Neuronal stem cell (in vitro differentiated cells): ENCODE data around the gene PDE4DIP.
"Not testable (repeated sequence)": the region's sequence is repeated elsewhere in the genome, so short reads cannot be mapped to it uniquely, and the experiment has no call there.

Source experiments
- DNase-seq: peaks from one replicate; pipeline ENCODE4 v3.0.0-alpha.2; 2013; ENCODE audit warnings: low spot score
- H2AFZ ChIP-seq: one replicate; pipeline ENCODE4 v1.6.1; 2013; ENCODE audit warnings: mild to moderate bottlenecking, low read length, inconsistent platforms
- H2AK5ac ChIP-seq: 2 replicates; pipeline ENCODE4 v1.6.1; 2013; ENCODE audit warnings: low read depth, mild to moderate bottlenecking, inconsistent platforms, low read length, moderate library complexity, mixed read lengths
- H2BK120ac ChIP-seq: 2 replicates; pipeline ENCODE4 v1.6.1; 2013; ENCODE audit warnings: low read depth, mild to moderate bottlenecking, inconsistent platforms, low read length, moderate library complexity, mixed read lengths
- H2BK12ac ChIP-seq: one replicate; pipeline ENCODE4 v1.6.1; 2013; ENCODE audit warnings: low read length, inconsistent platforms
- H2BK15ac ChIP-seq: 2 replicates; pipeline ENCODE4 v1.6.1; 2013; ENCODE audit warnings: mild to moderate bottlenecking, low read length, inconsistent platforms, mixed read lengths
- H2BK5ac ChIP-seq: one replicate; pipeline ENCODE4 v1.6.1; 2013; ENCODE audit warnings: inconsistent platforms, mild to moderate bottlenecking, low read length, moderate library complexity
- H3K14ac ChIP-seq: one replicate; pipeline ENCODE4 v1.6.1; 2013; ENCODE audit warnings: low read length, inconsistent platforms
- H3K18ac ChIP-seq: 2 replicates; pipeline ENCODE4 v1.6.1; 2013; ENCODE audit warnings: low read length, inconsistent platforms
- H3K23ac ChIP-seq: 2 replicates; pipeline ENCODE4 v1.6.1; 2013; ENCODE audit warnings: low read depth, mild to moderate bottlenecking, mixed read lengths, low read length, inconsistent platforms; ENCODE audit not compliant: poor library complexity
- H3K27ac ChIP-seq: replicated peaks from 3 replicates; pipeline ENCODE4 v1.5.1; 2013; ENCODE audit warnings: low read length, inconsistent platforms
- H3K27me3 ChIP-seq, 3 experiments: 2 replicates each; pipeline ENCODE4 v1.6.1; 2013; ENCODE audit warnings: low read length in 3 of 3, mild to moderate bottlenecking in 2 of 3, inconsistent platforms in 1 of 3, low read depth in 1 of 3, mixed read lengths in 1 of 3, moderate library complexity in 1 of 3; ENCODE audit not compliant: control insufficient read depth in 3 of 3, insufficient read depth in 3 of 3
- H3K36me3 ChIP-seq, 2 donors: replicated peaks in 1 of 2; 2 replicates each; pipeline ENCODE4 v1.6.1; 2013; ENCODE audit warnings: low read length in 2 of 2; ENCODE audit not compliant: control insufficient read depth in 2 of 2, insufficient read depth in 2 of 2
- H3K4ac ChIP-seq: 2 replicates; pipeline ENCODE4 v1.6.1; 2013; ENCODE audit warnings: inconsistent platforms, mild to moderate bottlenecking, low read length, moderate library complexity
- H3K4me1 ChIP-seq, 2 donors: 1 replicate in 1 of 2; 2 replicates in 1 of 2; pipeline ENCODE4 v1.6.1; 2013; ENCODE audit warnings: low read length in 2 of 2, low read depth in 1 of 2; ENCODE audit not compliant: control insufficient read depth in 2 of 2, insufficient read depth in 1 of 2
- H3K4me2 ChIP-seq: one replicate; pipeline ENCODE4 v1.6.1; 2013; ENCODE audit warnings: mild to moderate bottlenecking, low read length, inconsistent platforms; ENCODE audit not compliant: insufficient read depth, poor library complexity, severe bottlenecking
- H3K4me3 ChIP-seq, 2 donors: 2 replicates each; pipeline ENCODE4 v1.5.1; 2013; ENCODE audit warnings: low read length in 2 of 2, mild to moderate bottlenecking in 2 of 2, inconsistent platforms in 1 of 2, moderate library complexity in 1 of 2
- H3K79me1 ChIP-seq: one replicate; pipeline ENCODE4 v1.6.1; 2013; ENCODE audit warnings: low read depth, mild to moderate bottlenecking, inconsistent platforms, low read length, moderate library complexity
- H3K9ac ChIP-seq: one replicate; pipeline ENCODE4 v1.6.1; 2013; ENCODE audit warnings: mild to moderate bottlenecking, low read depth, low read length, inconsistent platforms; ENCODE audit not compliant: poor library complexity
- H3K9me3 ChIP-seq, 2 donors: replicated peaks in 1 of 2; 2 replicates each; pipeline versions ENCODE3 to v1.6.1; 2013; ENCODE audit warnings: low read length in 2 of 2, mild to moderate bottlenecking in 2 of 2, inconsistent platforms in 1 of 2, low read depth in 1 of 2, mixed read lengths in 1 of 2, moderate library complexity in 1 of 2; ENCODE audit not compliant: control insufficient read depth in 2 of 2, insufficient read depth in 1 of 2
- H4K8ac ChIP-seq: one replicate; pipeline ENCODE4 v1.6.1; 2013; ENCODE audit warnings: low read depth, mild to moderate bottlenecking, inconsistent platforms, low read length, moderate library complexity
- H4K91ac ChIP-seq: one replicate; pipeline ENCODE4 v1.6.1; 2013; ENCODE audit warnings: low read length, low read depth, mild to moderate bottlenecking, inconsistent platforms; ENCODE audit not compliant: poor library complexity
- WGBS, 2 donors: extraction: QIAGEN DNeasy Blood & Tissue Kit; methylation state at CpG; one replicate each; pipeline ENCODE4 v1.1.7; 2013; ENCODE audit warnings: missing lambda C conversion rate in 2 of 2, mixed read lengths in 1 of 2; ENCODE audit not compliant: insufficient read length in 2 of 2, insufficient replicate concordance in 1 of 2; ENCODE audit errors: extremely low coverage in 2 of 2; 5-methylcytosine and 5-hydroxymethylcytosine counted together

The PDE4DIP gene

GRCh38 chr1:149016626-149017025 lies 172.4 kb downstream of the PDE4DIP start:
- H3K4me1 ChIP-seq, H3K9ac ChIP-seq, H2BK12ac ChIP-seq, H3K9me3 ChIP-seq, H3K23ac ChIP-seq, H4K91ac ChIP-seq, H3K79me1 ChIP-seq, H3K4me2 ChIP-seq, H3K4me3 ChIP-seq, H2AFZ ChIP-seq, H2BK5ac ChIP-seq, H2AK5ac ChIP-seq, H3K36me3 ChIP-seq, H3K18ac ChIP-seq, H3K27ac ChIP-seq, H3K27me3 ChIP-seq, H2BK15ac ChIP-seq, H4K8ac ChIP-seq, H3K14ac ChIP-seq, DNase-seq, H2BK120ac ChIP-seq, H3K4ac ChIP-seq: not testable (repeated sequence)
- WGBS, 2 donors = no CpG with 5 or more reads among the region's 2 CpGs

- H4K8ac ChIP-seq, H3K4me2 ChIP-seq, H2AFZ ChIP-seq, H3K9ac ChIP-seq, H4K91ac ChIP-seq, H3K23ac ChIP-seq, H2AK5ac ChIP-seq, H3K4ac ChIP-seq, H2BK120ac ChIP-seq, H2BK5ac ChIP-seq, H3K18ac ChIP-seq, H2BK15ac ChIP-seq, H3K27ac ChIP-seq, H3K9me3 ChIP-seq, H3K4me3 ChIP-seq, H2BK12ac ChIP-seq, H3K36me3 ChIP-seq, H3K79me1 ChIP-seq, H3K14ac ChIP-seq, DNase-seq, H3K4me1 ChIP-seq, H3K27me3 ChIP-seq: not testable (repeated sequence)
- WGBS, 2 donors = no CpG with 5 or more reads among the region's 3 CpGs
These were observed 174.3 kb downstream of the PDE4DIP start for GRCh38 chr1:149018577-149018976.

- not testable (repeated sequence) for H3K9ac ChIP-seq, H2BK120ac ChIP-seq
These were observed 180.1 kb downstream of the PDE4DIP start for GRCh38 chr1:149024327-149024726.

GRCh38 chr1:149033916-149034315 lies 189.7 kb downstream of the PDE4DIP start:
- H3K4ac ChIP-seq, H3K36me3 ChIP-seq, DNase-seq, H3K9me3 ChIP-seq, H2BK12ac ChIP-seq, H2BK15ac ChIP-seq, H3K4me2 ChIP-seq, H3K27me3 ChIP-seq, H3K4me3 ChIP-seq, H3K79me1 ChIP-seq, H2AK5ac ChIP-seq, H4K8ac ChIP-seq, H4K91ac ChIP-seq, H2BK5ac ChIP-seq, H2AFZ ChIP-seq, H3K23ac ChIP-seq, H3K27ac ChIP-seq, H3K9ac ChIP-seq, H3K4me1 ChIP-seq, H3K18ac ChIP-seq, H2BK120ac ChIP-seq, H3K14ac ChIP-seq: not testable (repeated sequence)
- no CpG with 5 or more reads among the region's 3 CpGs for WGBS, 2 donors

More at GRCh38 chr1:149024327-149024726, 180.1 kb downstream of the PDE4DIP start:
- not testable (repeated sequence) for DNase-seq, H3K18ac ChIP-seq, H2BK5ac ChIP-seq, H3K27me3 ChIP-seq, H3K14ac ChIP-seq, H3K9me3 ChIP-seq, H2AFZ ChIP-seq, H3K4me3 ChIP-seq, H3K4me2 ChIP-seq, H3K4me1 ChIP-seq, H2AK5ac ChIP-seq, H3K27ac ChIP-seq, H3K4ac ChIP-seq, H2BK15ac ChIP-seq, H4K91ac ChIP-seq, H3K36me3 ChIP-seq, H4K8ac ChIP-seq, H3K23ac ChIP-seq, H3K79me1 ChIP-seq, H2BK12ac ChIP-seq
- no CpG with 5 or more reads among the region's 3 CpGs for WGBS, 2 donors
